IPS DF 6.9 (cell line): ENCODE results near the gene KIAA0319L.

Experiments used
- DNase-seq: peaks from one replicate; pipeline ENCODE4 v3.0.0-alpha.2; 2013; ENCODE audit warnings: low read depth, low spot score
- H3K27ac ChIP-seq: one replicate; pipeline ENCODE4 v1.5.1; 2013; ENCODE audit warnings: low read length, control low read depth
- H3K27me3 ChIP-seq: 2 replicates; pipeline ENCODE4 v1.6.1; 2013; ENCODE audit warnings: mild to moderate bottlenecking, low read length; ENCODE audit not compliant: control insufficient read depth, insufficient read depth
- H3K36me3 ChIP-seq: 2 replicates; pipeline ENCODE4 v1.6.1; 2013; ENCODE audit warnings: low read length; ENCODE audit not compliant: control insufficient read depth, insufficient read depth
- H3K4me1 ChIP-seq: 2 replicates; pipeline ENCODE4 v1.6.1; 2013; ENCODE audit warnings: low read length; ENCODE audit not compliant: control insufficient read depth, insufficient read depth
- H3K4me3 ChIP-seq: 2 replicates; pipeline ENCODE4 v1.5.1; 2013; ENCODE audit warnings: mild to moderate bottlenecking, low read length
- H3K9me3 ChIP-seq: 2 replicates; pipeline ENCODE4 v1.6.1; 2013; ENCODE audit warnings: low read length, inconsistent platforms; ENCODE audit not compliant: control insufficient read depth, insufficient read depth
- WGBS: extraction: QIAGEN DNeasy Blood & Tissue Kit; methylation state at CpG from one replicate; pipeline ENCODE4 v1.1.7; 2013; ENCODE audit warnings: mixed read lengths, missing lambda C conversion rate; ENCODE audit not compliant: insufficient read length, insufficient coverage; 5-methylcytosine and 5-hydroxymethylcytosine counted together

KIAA0319L gene

GRCh38 chr1:35449334-35450008 is 107.7 kb downstream of the KIAA0319L start:
- Histone ChIP-seq H3K9me3 (no peaks in the 10 kb centered on the region), H3K4me1 (no peaks in the 10 kb centered on the region), H3K27ac (no peak overlapping the region), H3K27me3 (no peaks in the 10 kb centered on the region), H3K36me3 (peaks cover 14% of the 10 kb centered on the region; the same call in 1 of the 2 replicates), H3K4me3 (no peak overlapping the region)
- WGBS: no CpG with 5 or more reads among the region's 7 CpGs
- no peak for DNase-seq

GRCh38 chr1:35448344-35448801 is 108.8 kb downstream of the KIAA0319L start:
- H3K4me3 ChIP-seq: no peak overlapping the region
- no peaks in the 10 kb centered on the region for H3K9me3 ChIP-seq
- H3K36me3 ChIP-seq: peaks cover 13% of the 10 kb centered on the region; the same call in 1 of the 2 replicates
- no peak overlapping the region for H3K27ac ChIP-seq
- no peaks in the 10 kb centered on the region for H3K27me3 ChIP-seq
- WGBS: no CpG with 5 or more reads among the region's 3 CpGs
- H3K4me1 ChIP-seq: no peaks in the 10 kb centered on the region
- DNase-seq: no peak

GRCh38 chr1:35447278-35447677 is 109.9 kb downstream of the KIAA0319L start:
- no peak for DNase-seq
- Histone ChIP-seq H3K9me3 (no peaks in the 10 kb centered on the region), H3K27ac (no peak overlapping the region), H3K4me1 (no peaks in the 10 kb centered on the region), H3K27me3 (no peaks in the 10 kb centered on the region), H3K4me3 (no peak overlapping the region), H3K36me3 (peaks cover 19% of the 10 kb centered on the region; the same call in 1 of the 2 replicates)

GRCh38 chr1:35444519-35444774 is 112.8 kb downstream of the KIAA0319L start:
- Histone ChIP-seq H3K27ac (no peak overlapping the region), H3K9me3 (no peaks in the 10 kb centered on the region), H3K36me3 (peaks cover 25% of the 10 kb centered on the region), H3K4me1 (no peaks in the 10 kb centered on the region), H3K27me3 (no peaks in the 10 kb centered on the region), H3K4me3 (no peak overlapping the region)
- no peak for DNase-seq

- no peak for DNase-seq
- no peaks in the 10 kb centered on the region for H3K4me1 ChIP-seq
- H3K36me3 ChIP-seq: peaks cover 25% of the 10 kb centered on the region
- no peaks in the 10 kb centered on the region for H3K9me3 ChIP-seq
- no CpG with 5 or more reads among the region's 5 CpGs for WGBS
- H3K27me3 ChIP-seq: no peaks in the 10 kb centered on the region
- no peak overlapping the region for H3K27ac ChIP-seq
- H3K4me3 ChIP-seq: no peak overlapping the region
These were observed 113.3 kb downstream of the KIAA0319L start for GRCh38 chr1:35443768-35444518.

GRCh38 chr1:35442734-35443133 is 114.5 kb downstream of the KIAA0319L start:
- peaks cover 23% of the 10 kb centered on the region for H3K36me3 ChIP-seq
- no peak overlapping the region for H3K4me3 ChIP-seq
- no peaks in the 10 kb centered on the region for H3K4me1 ChIP-seq
- no CpG with 5 or more reads among the region's 4 CpGs for WGBS
- DNase-seq: no peak
- no peaks in the 10 kb centered on the region for H3K9me3 ChIP-seq
- no peaks in the 10 kb centered on the region for H3K27me3 ChIP-seq
- H3K27ac ChIP-seq: no peak overlapping the region

GRCh38 chr1:35441926-35442579 is 115.2 kb downstream of the KIAA0319L start:
- WGBS: no CpG with 5 or more reads among the region's 8 CpGs
- Histone ChIP-seq H3K27ac (no peak overlapping the region), H3K27me3 (no peaks in the 10 kb centered on the region), H3K9me3 (no peaks in the 10 kb centered on the region), H3K36me3 (peaks cover 23% of the 10 kb centered on the region), H3K4me1 (no peaks in the 10 kb centered on the region), H3K4me3 (no peak overlapping the region)
- no peak for DNase-seq

GRCh38 chr1:35439626-35440025 is 117.6 kb downstream of the KIAA0319L start:
- DNase-seq: no peak
- no peaks in the 10 kb centered on the region for H3K9me3 ChIP-seq
- H3K36me3 ChIP-seq: peaks cover 24% of the 10 kb centered on the region
- H3K4me1 ChIP-seq: no peaks in the 10 kb centered on the region
- no CpG with 5 or more reads among the region's 1 CpG for WGBS
- no peak overlapping the region for H3K27ac ChIP-seq
- H3K4me3 ChIP-seq: no peak overlapping the region
- H3K27me3 ChIP-seq: no peaks in the 10 kb centered on the region

GRCh38 chr1:35437200-35437599 is 120.0 kb downstream of the KIAA0319L start:
- Histone ChIP-seq H3K4me3 (no peak overlapping the region), H3K27ac (no peak overlapping the region), H3K27me3 (no peaks in the 10 kb centered on the region), H3K9me3 (no peaks in the 10 kb centered on the region), H3K4me1 (no peaks in the 10 kb centered on the region), H3K36me3 (peaks cover 23% of the 10 kb centered on the region)
- no CpG with 5 or more reads among the region's 9 CpGs for WGBS
- DNase-seq: no peak

GRCh38 chr1:35436078-35436477 is 121.1 kb downstream of the KIAA0319L start:
- no peak overlapping the region for H3K27ac ChIP-seq
- peaks cover 19% of the 10 kb centered on the region for H3K36me3 ChIP-seq
- DNase-seq: no peak
- no CpG with 5 or more reads among the region's 10 CpGs for WGBS
- H3K4me1 ChIP-seq: no peaks in the 10 kb centered on the region
- no peaks in the 10 kb centered on the region for H3K27me3 ChIP-seq
- H3K4me3 ChIP-seq: no peak overlapping the region
- H3K9me3 ChIP-seq: no peaks in the 10 kb centered on the region
